GM18907 (cell line): ENCODE results near the gene TGM6.

Experiments
- ATAC-seq: cut with Tn5 transposase; IDR thresholded peaks from one replicate; pipeline ENCODE4 v1.9.1; 2021; ENCODE audit warnings: mild to moderate bottlenecking, moderate library complexity; ENCODE audit not compliant: unreplicated experiment

Gene TGM6

GRCh38 chr20:2480381-2480780 is 99.7 kb downstream of the TGM6 start:
- ATAC-seq, result no peak
